SK-N-SH (cell line): ENCODE results near the gene HMOX1. TPM values are rescaled to one million over a fixed set of nuclear protein-coding genes. Genes with fewer than 3 reads are reported as not detected.

Experiments
- CTCF ChIA-PET: fragments of 300-600, 350-600 bp; formaldehyde crosslinking; extraction: SDS; loops from one replicate; lab custom pipeline; 2021; lab: Yijun Ruan, JAX
- POLR2A ChIA-PET: fragments of 350-600 bp; sonication (Branson Sonifier 250); formaldehyde crosslinking; extraction: SDS; loops from one replicate; lab custom pipeline; 2020; ENCODE audit warnings: antibody characterized with exemption, inconsistent platforms; lab: Yijun Ruan, JAX
- DNase-seq: peaks from one replicate; pipeline ENCODE4 v3.0.0; 2012
- H2AFZ ChIP-seq: fragments of 200-600 bp; sonication (generic); 2 replicates; pipeline ENCODE4 v1.8.1; 2016; ENCODE audit warnings: antibody characterized with exemption, mild to moderate bottlenecking, low read depth
- H3F3A ChIP-seq: fragments of 200-600 bp; sonication (generic); replicated peaks from 2 replicates; pipeline ENCODE3; 2016; ENCODE audit warnings: antibody characterized with exemption, mild to moderate bottlenecking; ENCODE audit not compliant: insufficient read depth
- H3K27ac ChIP-seq, 2 experiments: fragments of 200-500 bp in 1 of 2; fragments of 200-600 bp in 1 of 2; sonication (Bioruptor generic) in 1 of 2; sonication (generic), shearing (Covaris generic) in 1 of 2; 2 replicates each; pipeline versions ENCODE4 v1.5.1 to v1.6.1; 2014 to 2016; ENCODE audit warnings: low read depth in 2 of 2, inconsistent platforms in 1 of 2, low read length in 1 of 2, mild to moderate bottlenecking in 1 of 2, mixed read lengths in 1 of 2
- H3K27me3 ChIP-seq: fragments of 200-600 bp; sonication (generic), shearing (Covaris generic); 2 replicates; pipeline ENCODE4 v1.6.1; 2016; ENCODE audit warnings: mixed run types; ENCODE audit not compliant: insufficient read depth
- H3K36me3 ChIP-seq, 2 experiments: fragments of 200-500 bp in 1 of 2; fragments of 200-600 bp in 1 of 2; sonication (Bioruptor generic) in 1 of 2; sonication (generic) in 1 of 2; replicated peaks in 1 of 2; 2 replicates each; pipeline versions ENCODE3 to v1.5.1; 2014 to 2016; ENCODE audit warnings: low read length in 1 of 2, mild to moderate bottlenecking in 1 of 2; ENCODE audit not compliant: insufficient read depth in 2 of 2, control insufficient read depth in 1 of 2
- H3K4me1 ChIP-seq, 2 experiments: fragments of 200-500 bp in 1 of 2; fragments of 200-600 bp in 1 of 2; sonication (Bioruptor generic) in 1 of 2; sonication (generic), shearing (Covaris generic) in 1 of 2; 2 replicates each; pipeline versions ENCODE4 v1.5.1 to v1.6.1; 2014 to 2016; ENCODE audit warnings: low read depth in 1 of 2, low read length in 1 of 2, mixed run types in 1 of 2; ENCODE audit not compliant: insufficient read depth in 2 of 2, control insufficient read depth in 1 of 2
- H3K4me2 ChIP-seq: fragments of 200-600 bp; sonication (generic), shearing (Covaris generic); 2 replicates; pipeline ENCODE4 v1.6.1; 2017; ENCODE audit warnings: mixed run types
- H3K4me3 ChIP-seq, 2 experiments: fragments of 200-500 bp in 1 of 2; fragments of 200-600 bp in 1 of 2; sonication (Bioruptor generic) in 1 of 2; sonication (generic), shearing (Covaris generic) in 1 of 2; 2 replicates each; pipeline versions ENCODE4 v1.5.1 to v1.8.1; 2014 to 2016; ENCODE audit warnings: low read depth in 2 of 2, inconsistent platforms in 1 of 2, low read length in 1 of 2, mild to moderate bottlenecking in 1 of 2, mixed read lengths in 1 of 2, moderate library complexity in 1 of 2
- H3K79me2 ChIP-seq: fragments of 200-600 bp; sonication (generic); 2 replicates; pipeline ENCODE4 v1.8.1; 2017; ENCODE audit warnings: mild to moderate bottlenecking; ENCODE audit not compliant: insufficient read depth
- H3K9ac ChIP-seq: fragments of 200-600 bp; sonication (generic); 2 replicates; pipeline ENCODE4 v1.6.1; 2017; ENCODE audit warnings: mixed run types
- H3K9me2 ChIP-seq: fragments of 200-600 bp; sonication (generic); 2 replicates; pipeline ENCODE4 v1.6.1; 2017; ENCODE audit warnings: mixed run types
- H3K9me3 ChIP-seq: fragments of 200-600 bp; sonication (generic); 2 replicates; pipeline ENCODE4 v1.6.1; 2017; ENCODE audit warnings: mixed run types, mild to moderate bottlenecking, moderate library complexity
- H4K20me1 ChIP-seq: fragments of 200-600 bp; sonication (generic); 2 replicates; pipeline ENCODE4 v1.6.1; 2017; ENCODE audit warnings: mild to moderate bottlenecking, mixed run types; ENCODE audit not compliant: insufficient read depth
- CTCF ChIP-seq: fragments of 200-600 bp; sonication (generic); IDR thresholded peaks from 2 replicates; pipeline ENCODE4 v1.6.1; 2017; ENCODE audit warnings: antibody characterized with exemption, mild to moderate bottlenecking, moderate library complexity
- ELF1 ChIP-seq: IDR thresholded peaks from 2 replicates; pipeline ENCODE4 v1.4.0; 2012
- EZH2phosphoT487 ChIP-seq: fragments of 200-600 bp; sonication (generic); IDR thresholded peaks from 2 replicates; pipeline ENCODE4 v1.6.1; 2017; ENCODE audit warnings: low read depth, mixed run types, mild to moderate bottlenecking, antibody characterized with exemption, moderate library complexity, borderline replicate concordance
- FOSL2 ChIP-seq: IDR thresholded peaks from 2 replicates; pipeline ENCODE4 v1.4.0; 2012; ENCODE audit warnings: low read depth, mild to moderate bottlenecking, moderate library complexity, borderline replicate concordance
- GABPA ChIP-seq: IDR thresholded peaks from 2 replicates; pipeline ENCODE4 v1.4.0; 2012; ENCODE audit warnings: low read depth, mild to moderate bottlenecking
- GATA2 ChIP-seq: sonication (generic); formaldehyde crosslinking; IDR thresholded peaks from 2 replicates; pipeline ENCODE4 v1.5.0; 2020; ENCODE audit warnings: mild to moderate bottlenecking, missing genetic modification reagents
- JUND ChIP-seq: IDR thresholded peaks from 2 replicates; pipeline ENCODE4 v1.4.0; 2012
- MEF2A ChIP-seq: IDR thresholded peaks from 2 replicates; pipeline ENCODE4 v1.4.0; 2012; ENCODE audit warnings: low read depth, borderline replicate concordance
- NRF1 ChIP-seq: IDR thresholded peaks from 2 replicates; pipeline ENCODE4 v1.6.1; 2012; ENCODE audit warnings: low read depth, mild to moderate bottlenecking, low read length
- PBX3 ChIP-seq: IDR thresholded peaks from 2 replicates; pipeline ENCODE4; 2012
- POLR2AphosphoS5 ChIP-seq: IDR thresholded peaks from 2 replicates; pipeline ENCODE4 v1.6.1; 2012; ENCODE audit warnings: low read depth, low read length
- RAD21 ChIP-seq: IDR thresholded peaks from 2 replicates; pipeline ENCODE4 v1.6.1; 2012; ENCODE audit warnings: mild to moderate bottlenecking, low read length
- RFX5 ChIP-seq: IDR thresholded peaks from 2 replicates; pipeline ENCODE4 v1.6.1; 2012; ENCODE audit warnings: mild to moderate bottlenecking, improper control_type of control experiment, low read length
- RXRA ChIP-seq: IDR thresholded peaks from 2 replicates; pipeline ENCODE4 v1.4.0; 2012; ENCODE audit warnings: low read depth, mild to moderate bottlenecking, borderline replicate concordance
- SMC3 ChIP-seq: IDR thresholded peaks from 2 replicates; pipeline ENCODE4 v1.6.1; 2012; ENCODE audit warnings: low read depth, low read length, improper control_type of control experiment
- TAF1 ChIP-seq: IDR thresholded peaks from 2 replicates; pipeline ENCODE4 v1.6.1; 2012; ENCODE audit warnings: low read depth, mild to moderate bottlenecking, low read length, moderate library complexity, borderline replicate concordance
- TCF12 ChIP-seq: IDR thresholded peaks from 2 replicates; pipeline ENCODE4 v1.4.0; 2012
- USF2 ChIP-seq: fragments of 150-350 bp; IDR thresholded peaks from 2 replicates; pipeline ENCODE4 v1.6.1; 2017; ENCODE audit warnings: antibody characterized with exemption, low read length, low read depth, borderline replicate concordance
- WGBS: methylation state at CpG from one replicate; pipeline ENCODE4 v1.1.6; 2017; ENCODE audit warnings: low lambda C conversion rate; 5-methylcytosine and 5-hydroxymethylcytosine counted together
- polyA plus RNA-seq, 3 experiments: library from polyadenylated mRNA; depleted of rRNA; stranded (reverse); fragments of >200 nt; gene quantifications; 2 replicates each; pipeline ENCODE4 v1.2.3, GENCODE V29; 2012
- TF ChIP-seq, protein P1 (sequence below): IDR thresholded peaks from 2 replicates; pipeline ENCODE4 v1.4.0; 2012; ENCODE audit warnings: low read depth

HMOX1 gene
- polyA plus RNA-seq, 1 of the 3 experiments (the other 2 are of a cell fraction): 13.7 TPM

DNA sequence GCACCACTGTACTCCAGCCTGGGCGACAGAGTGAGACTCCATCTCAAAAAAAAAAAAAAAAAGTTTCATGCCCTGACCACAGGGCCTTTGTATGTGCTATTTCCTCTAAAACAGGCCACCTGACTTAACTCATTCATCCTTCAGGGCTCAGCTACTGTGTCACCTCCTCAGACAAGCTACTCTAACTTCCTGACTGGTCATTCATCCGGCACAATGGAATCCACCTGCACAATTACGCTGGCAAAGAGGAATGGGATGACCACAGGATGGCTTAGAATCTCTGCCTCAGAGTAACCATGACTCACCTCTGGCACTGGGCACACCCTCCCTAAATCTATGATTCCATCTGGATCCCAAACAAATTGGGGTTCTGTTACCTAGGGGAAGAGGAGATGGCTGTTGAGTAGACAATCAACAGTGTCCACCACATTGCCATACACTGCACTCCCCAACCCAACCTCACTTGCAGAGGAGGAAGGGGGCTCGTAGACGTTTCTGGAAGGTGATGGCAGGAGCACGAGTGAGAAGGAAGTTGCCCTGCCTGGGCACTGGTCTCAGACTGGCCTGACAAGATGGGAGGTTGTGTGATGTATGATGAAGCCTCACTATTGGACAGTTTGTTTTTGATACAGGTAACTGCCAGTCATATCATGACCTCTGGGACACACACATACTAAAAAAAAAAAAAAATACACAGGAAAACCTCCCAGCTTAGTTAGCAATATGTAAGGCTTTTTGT lies 22.8 kb upstream of the HMOX1 start:
- CTCF ChIA-PET: interaction anchor here (0.8 to 1.0 kb wide), 2 partner anchors 8 to 19 kb away, joined by 3 to 5 read pairs; no protein-coding TSS in a partner anchor
- POLR2A ChIA-PET: interaction anchor here (0.6 kb wide), 1 partner anchor 38 kb away, joined by 4 read pairs; no protein-coding TSS in a partner anchor
- H2AFZ ChIP-seq: no peak overlapping the region
- no peaks in the 10 kb centered on the region for H3K36me3 ChIP-seq
- H3K9me2 ChIP-seq: no peaks in the 10 kb centered on the region
- no peaks in the 10 kb centered on the region for H3K9me3 ChIP-seq
- WGBS: 66% methylated on average over 6 of the region's 6 CpGs
- no peaks in the 10 kb centered on the region for H4K20me1 ChIP-seq
- no peak overlapping the region for H3K9ac ChIP-seq
- H3K79me2 ChIP-seq: no peaks in the 10 kb centered on the region
- no peaks in the 10 kb centered on the region for H3K4me1 ChIP-seq
- DNase-seq: no peak
- no peaks in the 10 kb centered on the region for H3K27me3 ChIP-seq
- H3K4me2 ChIP-seq: no peak overlapping the region
- H3K27ac ChIP-seq: no peak overlapping the region
- no peak overlapping the region for H3K4me3 ChIP-seq
- 0 out of 2 replicates have a peak, but pooled peaks have one; percentile 9 for TF ChIP-seq JUND
- TF ChIP-seq ELF1: no peak
- TF ChIP-seq RFX5: no peak
- peak; percentile 18; the same call in 1 of the 2 replicates for TF ChIP-seq FOSL2
- peaks cover 19% of the 10 kb centered on the region for H3F3A ChIP-seq

- WGBS: 83% methylated on average over 9 of the region's 9 CpGs
- Histone ChIP-seq H3K4me2 (no peak overlapping the region), H3K27me3 (no peaks in the 10 kb centered on the region), H3K79me2 (no peaks in the 10 kb centered on the region), H3K9ac (no peak overlapping the region), H3F3A (peaks cover 16% of the 10 kb centered on the region), H3K9me2 (no peaks in the 10 kb centered on the region), H2AFZ (no peak overlapping the region), H3K4me3 (no peak overlapping the region), H3K36me3 (no peaks in the 10 kb centered on the region), H4K20me1 (no peaks in the 10 kb centered on the region), H3K9me3 (no peaks in the 10 kb centered on the region), H3K4me1 (no peaks in the 10 kb centered on the region), H3K27ac (no peak overlapping the region)
- ChIA-PET CTCF (interaction anchor here (1.0 to 1.4 kb wide), 3 partner anchors 8 to 10 kb away, joined by 4 to 5 read pairs (median 5); no protein-coding TSS in a partner anchor), POLR2A (interaction anchor here (0.6 kb wide), 1 partner anchor 46 kb away, joined by 3 read pairs; no protein-coding TSS in a partner anchor)
- no peak for DNase-seq
- TF ChIP-seq PBX3: no peak
- no peak for TF ChIP-seq JUND
- no peak for TF ChIP-seq CTCF
- TF ChIP-seq EZH2phosphoT487: no peak
- no peak for TF ChIP-seq NRF1
- no peak for TF ChIP-seq TAF1
- TF ChIP-seq RXRA: no peak
- no peak for TF ChIP-seq FOSL2
- no peak for TF ChIP-seq POLR2AphosphoS5
- no peak for TF ChIP-seq MEF2A
- TF ChIP-seq GABPA: no peak
- no peak for TF ChIP-seq SMC3
- TF ChIP-seq, protein P1, sequence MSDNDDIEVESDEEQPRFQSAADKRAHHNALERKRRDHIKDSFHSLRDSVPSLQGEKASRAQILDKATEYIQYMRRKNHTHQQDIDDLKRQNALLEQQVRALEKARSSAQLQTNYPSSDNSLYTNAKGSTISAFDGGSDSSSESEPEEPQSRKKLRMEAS: no peak
- TF ChIP-seq RFX5: no peak
- no peak for TF ChIP-seq GATA2 (CRISPR knock-in tag)
- no peak for TF ChIP-seq USF2
- TF ChIP-seq RAD21: no peak
- TF ChIP-seq TCF12: no peak
These were observed 21.4 kb upstream of the HMOX1 start for GRCh38 chr22:35359380-35360065.
